Fibroblast of upper back skin (primary cell): ENCODE results near the gene MCUB.

Experiments
- DNase-seq: peaks from one replicate; pipeline ENCODE4 v3.0.0-alpha.2; 2013

Gene MCUB

GRCh38 chr4:109730619-109731545, 170.8 kb downstream of the MCUB start:
- no peak for DNase-seq

DNA sequence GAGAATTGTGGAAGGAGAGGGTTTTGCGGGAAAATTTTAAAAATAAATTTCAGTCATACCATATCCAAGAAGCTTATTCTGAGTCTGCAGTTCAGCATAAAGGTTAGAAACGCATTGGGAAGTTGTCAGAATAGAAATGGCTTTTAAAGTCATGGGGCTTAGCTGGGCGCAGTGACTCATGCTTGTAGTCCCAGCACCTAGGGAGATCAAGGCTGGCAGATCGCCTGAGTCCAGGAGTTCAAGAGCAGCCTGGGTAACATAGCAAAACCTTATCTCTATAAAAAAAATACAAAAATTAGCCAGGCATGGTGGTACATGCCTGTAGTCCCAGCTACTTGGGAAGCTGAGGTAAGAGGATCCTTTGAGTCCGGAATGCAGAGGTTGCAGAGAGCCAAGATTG, 173.7 kb downstream of the MCUB start:
- no peak for DNase-seq

- peak; percentile 9 for DNase-seq
Observed at GRCh38 chr4:109735566-109736365, 175.7 kb downstream of the MCUB start.
